ENCODE results near the gene MS4A12.

MS4A12 gene

DNA sequence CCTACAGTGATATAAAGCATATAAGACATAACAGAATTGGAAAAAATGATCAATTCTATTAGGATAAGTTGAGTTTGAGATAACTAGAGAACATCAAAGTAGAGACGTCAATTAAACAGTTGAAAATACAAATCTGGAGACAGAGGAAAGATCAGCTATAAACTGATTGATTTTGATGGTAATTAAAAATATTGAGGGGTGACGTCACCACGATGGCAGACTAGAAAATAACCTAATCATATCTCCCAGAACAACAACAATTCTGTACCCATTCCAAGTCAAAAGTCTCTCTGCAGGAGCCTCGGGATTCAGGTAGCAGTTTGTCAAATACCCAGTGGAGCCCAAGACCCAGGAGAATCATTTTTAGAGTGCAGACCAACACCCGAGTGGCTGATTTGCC is 51.5 kb downstream of the MS4A12 start:
- TF ChIP-seq, protein P1, sequence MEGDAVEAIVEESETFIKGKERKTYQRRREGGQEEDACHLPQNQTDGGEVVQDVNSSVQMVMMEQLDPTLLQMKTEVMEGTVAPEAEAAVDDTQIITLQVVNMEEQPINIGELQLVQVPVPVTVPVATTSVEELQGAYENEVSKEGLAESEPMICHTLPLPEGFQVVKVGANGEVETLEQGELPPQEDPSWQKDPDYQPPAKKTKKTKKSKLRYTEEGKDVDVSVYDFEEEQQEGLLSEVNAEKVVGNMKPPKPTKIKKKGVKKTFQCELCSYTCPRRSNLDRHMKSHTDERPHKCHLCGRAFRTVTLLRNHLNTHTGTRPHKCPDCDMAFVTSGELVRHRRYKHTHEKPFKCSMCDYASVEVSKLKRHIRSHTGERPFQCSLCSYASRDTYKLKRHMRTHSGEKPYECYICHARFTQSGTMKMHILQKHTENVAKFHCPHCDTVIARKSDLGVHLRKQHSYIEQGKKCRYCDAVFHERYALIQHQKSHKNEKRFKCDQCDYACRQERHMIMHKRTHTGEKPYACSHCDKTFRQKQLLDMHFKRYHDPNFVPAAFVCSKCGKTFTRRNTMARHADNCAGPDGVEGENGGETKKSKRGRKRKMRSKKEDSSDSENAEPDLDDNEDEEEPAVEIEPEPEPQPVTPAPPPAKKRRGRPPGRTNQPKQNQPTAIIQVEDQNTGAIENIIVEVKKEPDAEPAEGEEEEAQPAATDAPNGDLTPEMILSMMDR (IDR thresholded peaks at IDR 0.05; ENCODE audit: low read depth, low read length) = no peak
- Histone ChIP-seq H3K27me3 (ENCODE audit: insufficient read depth, low read depth, severe bottlenecking) (no peaks in the 10 kb centered on the region), H3K9me3 (ENCODE audit: severe bottlenecking) (peaks cover 4% of the 10 kb centered on the region), H3K36me3 (no peaks in the 10 kb centered on the region), H3K4me3 (ENCODE audit: low read depth, low read length) (no peak overlapping the region), H3K27ac (no peak overlapping the region)
- no peak for DNase-seq

Measured in WERI-Rb-1 (cell line).